ENCODE data around the gene RASGRF2.

The RASGRF2 gene

GRCh38 chr5:81181576-81182316, 221.6 kb downstream of the RASGRF2 start:
- Histone ChIP-seq H3K9me3 (ENCODE audit: control insufficient read depth in 1 of 2, low read length in 2 of 2) (no peaks in the 10 kb centered on the region), H3K4me1 (ENCODE audit: control insufficient read depth in 1 of 2, insufficient read depth in 2 of 2, low read length in 2 of 2) (no peaks in the 10 kb centered on the region), H3K36me3 (ENCODE audit: control insufficient read depth in 1 of 2, insufficient read depth in 2 of 2, low read length in 2 of 2) (no peaks in the 10 kb centered on the region), H3K4me3 (ENCODE audit: low read depth in 1 of 2, low read length in 2 of 2) (no peak overlapping the region), H3K27me3 (ENCODE audit: low read depth, low read length) (no peaks in the 10 kb centered on the region), H3K27ac (ENCODE audit: low read length) (no peak overlapping the region)

- Histone ChIP-seq H3K9me3 (ENCODE audit: control insufficient read depth in 1 of 2, low read length in 2 of 2) (no peaks in the 10 kb centered on the region), H3K36me3 (ENCODE audit: control insufficient read depth in 1 of 2, insufficient read depth in 2 of 2, low read length in 2 of 2) (no peaks in the 10 kb centered on the region), H3K27ac (ENCODE audit: low read length) (no peak overlapping the region), H3K4me3 (ENCODE audit: low read depth in 1 of 2, low read length in 2 of 2) (no peak overlapping the region), H3K27me3 (ENCODE audit: low read depth, low read length) (no peaks in the 10 kb centered on the region), H3K4me1 (ENCODE audit: control insufficient read depth in 1 of 2, insufficient read depth in 2 of 2, low read length in 2 of 2) (no peaks in the 10 kb centered on the region)
These were observed 222.5 kb downstream of the RASGRF2 start for GRCh38 chr5:81182396-81183390.

DNA sequence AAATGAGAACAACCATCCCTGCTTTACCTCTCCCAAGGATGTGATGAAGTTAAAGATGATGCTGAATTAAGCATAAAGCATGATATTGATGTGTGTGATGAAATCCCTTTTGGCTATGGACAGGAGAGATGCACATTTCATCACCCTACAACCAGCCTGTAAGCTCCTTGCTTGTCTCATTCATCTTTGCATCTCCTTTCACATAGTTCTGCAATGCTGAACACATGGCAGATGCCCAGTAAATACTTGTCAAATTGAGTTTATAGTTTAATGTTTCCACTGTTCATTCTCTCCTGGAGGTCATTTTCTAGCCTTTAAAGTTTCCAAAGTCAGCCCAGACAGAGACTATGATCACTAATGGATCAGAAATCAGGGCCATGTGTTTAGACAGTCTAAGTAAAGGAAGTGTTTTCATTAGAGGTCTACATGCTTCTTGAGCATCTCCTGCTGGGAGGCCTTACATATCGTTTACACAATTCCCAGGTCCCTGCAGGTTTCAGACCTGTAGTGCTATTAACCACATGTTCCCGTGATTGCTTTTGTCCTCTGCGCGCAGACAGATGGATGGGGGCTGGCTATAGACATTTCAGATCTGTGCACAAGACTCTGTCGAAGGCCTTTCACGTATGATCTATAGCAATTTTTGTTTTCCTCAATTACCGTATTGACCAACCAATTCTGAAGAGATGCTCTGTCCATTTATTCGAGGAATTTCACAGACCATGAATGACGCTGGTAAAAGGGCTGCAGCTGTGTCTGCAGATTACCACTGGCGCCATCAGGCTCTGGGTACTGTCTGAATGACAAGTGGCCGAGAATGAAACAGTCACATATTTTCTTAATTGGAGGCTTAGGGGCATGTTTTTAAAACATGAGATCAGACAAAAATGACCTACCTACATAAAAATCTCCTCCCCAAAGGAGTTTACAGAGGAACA, 223.9 kb downstream of the RASGRF2 start:
- H3K4me3 ChIP-seq (ENCODE audit: low read depth in 1 of 2, low read length in 2 of 2) = no peak overlapping the region
- no peak overlapping the region for H3K27ac ChIP-seq (ENCODE audit: low read length)
- no peaks in the 10 kb centered on the region for H3K4me1 ChIP-seq (ENCODE audit: control insufficient read depth in 1 of 2, insufficient read depth in 2 of 2, low read length in 2 of 2)
- no peaks in the 10 kb centered on the region for H3K9me3 ChIP-seq (ENCODE audit: control insufficient read depth in 1 of 2, low read length in 2 of 2)
- H3K36me3 ChIP-seq (ENCODE audit: control insufficient read depth in 1 of 2, insufficient read depth in 2 of 2, low read length in 2 of 2) = no peaks in the 10 kb centered on the region
- H3K27me3 ChIP-seq (ENCODE audit: low read depth, low read length) = no peaks in the 10 kb centered on the region

DNA sequence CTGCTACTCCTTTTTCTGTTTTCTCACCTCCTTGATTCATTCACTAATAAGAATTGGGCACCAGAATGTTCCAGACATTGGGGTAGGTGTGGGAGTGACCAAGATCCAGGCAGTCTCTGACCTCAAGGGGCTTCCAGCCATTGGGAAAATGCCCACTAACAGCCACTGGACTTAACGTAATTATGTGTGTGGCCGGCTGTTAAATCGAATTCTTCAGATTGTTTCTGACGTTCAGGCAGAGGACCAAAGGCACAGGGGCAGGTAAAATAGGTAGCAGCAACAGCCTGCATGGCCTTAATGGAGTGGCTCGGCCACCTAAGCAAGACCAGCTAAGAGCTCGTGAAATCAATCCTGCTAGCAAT, 224.6 kb downstream of the RASGRF2 start:
- H3K27ac ChIP-seq (ENCODE audit: low read length) = no peak overlapping the region
- H3K4me1 ChIP-seq (ENCODE audit: control insufficient read depth in 1 of 2, insufficient read depth in 2 of 2, low read length in 2 of 2) = no peaks in the 10 kb centered on the region
- H3K9me3 ChIP-seq (ENCODE audit: control insufficient read depth in 1 of 2, low read length in 2 of 2) = no peaks in the 10 kb centered on the region
- H3K4me3 ChIP-seq (ENCODE audit: low read depth in 1 of 2, low read length in 2 of 2) = no peak overlapping the region
- no peaks in the 10 kb centered on the region for H3K36me3 ChIP-seq (ENCODE audit: control insufficient read depth in 1 of 2, insufficient read depth in 2 of 2, low read length in 2 of 2)
- no peaks in the 10 kb centered on the region for H3K27me3 ChIP-seq (ENCODE audit: low read depth, low read length)

- Histone ChIP-seq H3K36me3 (ENCODE audit: control insufficient read depth in 1 of 2, insufficient read depth in 2 of 2, low read length in 2 of 2) (no peaks in the 10 kb centered on the region), H3K4me1 (ENCODE audit: control insufficient read depth in 1 of 2, insufficient read depth in 2 of 2, low read length in 2 of 2) (no peaks in the 10 kb centered on the region), H3K4me3 (ENCODE audit: low read depth in 1 of 2, low read length in 2 of 2) (no peak overlapping the region), H3K27ac (ENCODE audit: low read length) (no peak overlapping the region), H3K9me3 (ENCODE audit: control insufficient read depth in 1 of 2, low read length in 2 of 2) (no peaks in the 10 kb centered on the region), H3K27me3 (ENCODE audit: low read depth, low read length) (no peaks in the 10 kb centered on the region)
These were observed 227.7 kb downstream of the RASGRF2 start for GRCh38 chr5:81187885-81188284.

GRCh38 chr5:81188962-81189361, 228.8 kb downstream of the RASGRF2 start:
- no peak overlapping the region for H3K27ac ChIP-seq (ENCODE audit: low read length)

GRCh38 chr5:81189875-81190498, 229.8 kb downstream of the RASGRF2 start:
- H3K27me3 ChIP-seq (ENCODE audit: low read depth, low read length) = no peaks in the 10 kb centered on the region
- H3K4me3 ChIP-seq (ENCODE audit: low read depth in 1 of 2, low read length in 2 of 2) = no peak overlapping the region
- H3K9me3 ChIP-seq (ENCODE audit: control insufficient read depth in 1 of 2, low read length in 2 of 2) = no peaks in the 10 kb centered on the region
- H3K36me3 ChIP-seq (ENCODE audit: control insufficient read depth in 1 of 2, insufficient read depth in 2 of 2, low read length in 2 of 2) = no peaks in the 10 kb centered on the region
- no peak overlapping the region for H3K27ac ChIP-seq (ENCODE audit: low read length)
- H3K4me1 ChIP-seq (ENCODE audit: control insufficient read depth in 1 of 2, insufficient read depth in 2 of 2, low read length in 2 of 2) = peaks cover 0 to 2% of the 10 kb centered on the region in 2 donors

More at GRCh38 chr5:81188962-81189361, 228.8 kb downstream of the RASGRF2 start:
- H3K36me3 ChIP-seq (ENCODE audit: control insufficient read depth in 1 of 2, insufficient read depth in 2 of 2, low read length in 2 of 2) = no peaks in the 10 kb centered on the region
- H3K27me3 ChIP-seq (ENCODE audit: low read depth, low read length) = no peaks in the 10 kb centered on the region
- H3K4me1 ChIP-seq (ENCODE audit: control insufficient read depth in 1 of 2, insufficient read depth in 2 of 2, low read length in 2 of 2) = no peaks in the 10 kb centered on the region
- H3K4me3 ChIP-seq (ENCODE audit: low read depth in 1 of 2, low read length in 2 of 2) = no peak overlapping the region
- no peaks in the 10 kb centered on the region for H3K9me3 ChIP-seq (ENCODE audit: control insufficient read depth in 1 of 2, low read length in 2 of 2)

DNA sequence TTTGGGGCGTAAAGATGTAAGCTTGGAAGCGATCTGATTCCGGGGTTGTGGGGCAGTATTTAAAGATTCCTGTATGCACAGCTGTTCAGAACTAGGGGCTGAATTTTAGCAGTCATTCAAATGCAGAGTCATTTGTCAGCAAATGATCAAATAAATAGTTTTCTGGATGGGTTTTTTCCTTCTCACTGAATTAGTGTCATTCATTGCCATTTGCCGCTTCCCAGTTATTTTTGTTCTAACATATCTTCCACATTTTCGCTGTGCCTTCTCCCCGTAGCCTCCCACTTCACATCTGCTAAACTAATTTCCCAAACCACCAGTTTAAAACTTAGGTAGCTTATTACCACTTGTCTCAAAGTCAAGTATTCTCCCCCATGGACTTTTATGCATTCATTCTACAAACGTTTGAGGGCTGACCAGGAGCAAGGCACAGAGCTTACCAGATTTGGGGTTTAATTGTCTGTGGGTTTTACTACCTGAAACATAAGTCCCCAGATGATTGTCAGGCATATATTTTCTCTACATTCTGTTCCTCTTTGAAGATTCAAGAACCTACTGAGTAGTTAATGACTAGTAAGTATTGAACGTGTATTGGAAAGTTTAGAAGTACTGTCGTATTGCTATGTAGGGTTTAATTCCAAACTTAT, 231.7 kb downstream of the RASGRF2 start:
- Histone ChIP-seq H3K4me3 (ENCODE audit: low read depth in 1 of 2, low read length in 2 of 2) (no peak overlapping the region), H3K9me3 (ENCODE audit: control insufficient read depth in 1 of 2, low read length in 2 of 2) (no peaks in the 10 kb centered on the region), H3K27me3 (ENCODE audit: low read depth, low read length) (no peaks in the 10 kb centered on the region), H3K27ac (ENCODE audit: low read length) (no peak overlapping the region), H3K36me3 (ENCODE audit: control insufficient read depth in 1 of 2, insufficient read depth in 2 of 2, low read length in 2 of 2) (no peaks in the 10 kb centered on the region), H3K4me1 (ENCODE audit: control insufficient read depth in 1 of 2, insufficient read depth in 2 of 2, low read length in 2 of 2) (peaks cover 0 to 6% of the 10 kb centered on the region in 2 donors)

DNA sequence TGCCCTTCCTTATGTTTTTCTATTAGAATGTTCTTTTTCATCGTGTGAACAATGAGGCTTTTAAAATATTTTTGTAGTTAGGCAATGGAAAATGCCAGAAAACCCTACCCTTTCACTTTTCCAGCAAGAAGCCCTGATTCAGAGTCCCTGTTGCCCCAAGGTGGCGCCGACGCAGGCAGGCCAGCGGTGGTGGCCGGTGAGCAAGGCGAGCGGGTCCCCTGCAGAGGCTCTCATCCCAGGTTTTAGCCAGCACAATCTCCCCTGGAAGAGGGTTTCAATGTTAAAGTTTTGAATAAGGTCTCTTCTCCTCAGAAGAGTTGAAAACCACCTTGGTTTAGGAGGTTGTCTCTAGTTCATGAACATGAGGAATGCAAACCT, 232.2 kb downstream of the RASGRF2 start:
- no peaks in the 10 kb centered on the region for H3K9me3 ChIP-seq (ENCODE audit: control insufficient read depth in 1 of 2, low read length in 2 of 2)
- no peaks in the 10 kb centered on the region for H3K36me3 ChIP-seq (ENCODE audit: control insufficient read depth in 1 of 2, insufficient read depth in 2 of 2, low read length in 2 of 2)
- peaks cover 0 to 6% of the 10 kb centered on the region in 2 donors for H3K4me1 ChIP-seq (ENCODE audit: control insufficient read depth in 1 of 2, insufficient read depth in 2 of 2, low read length in 2 of 2)
- no peak overlapping the region for H3K27ac ChIP-seq (ENCODE audit: low read length)
- H3K4me3 ChIP-seq (ENCODE audit: low read depth in 1 of 2, low read length in 2 of 2) = no peak overlapping the region
- H3K27me3 ChIP-seq (ENCODE audit: low read depth, low read length) = no peaks in the 10 kb centered on the region

DNA sequence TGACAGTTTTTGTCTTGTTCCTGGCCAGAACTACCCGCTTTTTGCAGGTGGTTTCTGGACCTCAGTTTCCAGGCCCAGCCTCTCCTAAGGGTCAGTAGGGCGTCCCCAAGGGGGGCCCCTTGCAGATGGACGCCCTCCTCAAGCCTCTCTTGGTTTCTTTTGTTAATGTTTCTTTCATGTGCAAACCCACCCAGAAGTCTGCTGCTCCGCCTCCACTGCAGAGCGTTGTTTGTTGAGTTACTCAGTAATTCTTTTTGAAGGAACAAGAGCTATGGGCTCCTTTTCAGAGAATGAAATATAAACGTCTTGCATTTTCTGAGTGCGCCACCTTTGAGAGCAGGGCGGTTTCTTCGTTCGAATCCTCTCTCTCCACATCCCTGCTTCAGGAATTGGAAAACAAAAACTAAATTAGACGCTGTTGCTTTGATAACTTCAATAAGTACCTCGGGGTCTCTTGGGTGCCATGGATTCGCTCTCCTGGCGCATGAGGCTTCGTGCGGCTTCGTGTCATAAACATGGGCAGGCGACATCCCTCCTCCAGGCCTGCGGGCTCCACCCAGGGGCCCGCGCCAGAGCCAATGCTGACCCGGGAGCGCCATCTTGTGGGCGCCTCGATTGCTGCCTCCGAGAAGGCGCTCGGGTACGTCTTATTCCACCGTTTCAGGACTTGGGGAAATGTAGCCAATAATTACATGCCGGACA, 234.6 kb downstream of the RASGRF2 start:
- Histone ChIP-seq H3K9me3 (ENCODE audit: control insufficient read depth in 1 of 2, low read length in 2 of 2) (no peaks in the 10 kb centered on the region), H3K27ac (ENCODE audit: low read length) (no peak overlapping the region), H3K4me1 (ENCODE audit: control insufficient read depth in 1 of 2, insufficient read depth in 2 of 2, low read length in 2 of 2) (peaks cover 0 to 6% of the 10 kb centered on the region in 2 donors), H3K4me3 (ENCODE audit: low read depth in 1 of 2, low read length in 2 of 2) (no peak overlapping the region), H3K27me3 (ENCODE audit: low read depth, low read length) (no peaks in the 10 kb centered on the region), H3K36me3 (ENCODE audit: control insufficient read depth in 1 of 2, insufficient read depth in 2 of 2, low read length in 2 of 2) (no peaks in the 10 kb centered on the region)

All from muscle layer of duodenum (tissue), 2 donors.